Ecto neural progenitor cell (in vitro differentiated cells): ENCODE measurements around the gene KNDC1.

ENCODE experiments used
- DNase-seq: peaks from one replicate; pipeline ENCODE4 v3.0.0-alpha.2; 2018; ENCODE audit warnings: low spot score

The KNDC1 gene

DNA sequence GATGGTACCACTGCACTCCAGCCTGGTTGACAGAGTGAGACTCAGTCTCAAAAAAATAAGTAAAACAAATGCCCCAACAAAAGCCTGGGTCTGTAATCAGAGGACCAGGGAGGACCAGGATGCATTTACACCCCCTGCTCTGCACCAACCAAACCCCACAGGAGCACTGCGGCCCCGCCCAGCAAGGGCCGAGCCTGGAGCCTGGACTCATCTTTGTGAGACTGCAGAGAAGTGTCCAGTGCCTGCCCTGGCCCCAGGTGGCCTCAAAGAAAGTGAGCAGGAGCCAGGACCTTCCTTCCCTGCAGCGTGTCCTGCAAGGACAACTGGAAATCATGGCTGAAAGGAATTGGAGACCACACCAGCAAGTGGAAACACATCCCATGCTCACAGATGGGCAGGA lies 31.6 kb downstream of the KNDC1 start:
- no peak for DNase-seq

DNA sequence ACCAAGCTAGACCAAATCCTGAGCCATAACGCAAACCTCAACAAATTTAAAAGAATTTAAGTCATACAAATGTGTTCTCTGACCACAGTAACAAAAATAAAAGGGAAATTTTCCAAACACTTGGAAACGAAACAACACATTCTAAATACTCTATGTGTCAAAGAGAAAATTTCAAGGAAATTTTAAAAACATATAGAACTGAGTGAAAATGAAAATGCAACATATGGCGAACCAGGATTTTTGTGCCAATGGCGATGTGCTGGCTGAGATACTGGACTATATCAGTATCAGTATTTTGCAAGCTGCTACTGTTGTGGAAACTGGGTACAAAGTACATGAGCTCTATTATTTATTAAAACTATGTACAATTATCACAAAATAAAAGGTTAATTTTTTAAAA lies 34.1 kb downstream of the KNDC1 start:
- DNase-seq = no peak

DNA sequence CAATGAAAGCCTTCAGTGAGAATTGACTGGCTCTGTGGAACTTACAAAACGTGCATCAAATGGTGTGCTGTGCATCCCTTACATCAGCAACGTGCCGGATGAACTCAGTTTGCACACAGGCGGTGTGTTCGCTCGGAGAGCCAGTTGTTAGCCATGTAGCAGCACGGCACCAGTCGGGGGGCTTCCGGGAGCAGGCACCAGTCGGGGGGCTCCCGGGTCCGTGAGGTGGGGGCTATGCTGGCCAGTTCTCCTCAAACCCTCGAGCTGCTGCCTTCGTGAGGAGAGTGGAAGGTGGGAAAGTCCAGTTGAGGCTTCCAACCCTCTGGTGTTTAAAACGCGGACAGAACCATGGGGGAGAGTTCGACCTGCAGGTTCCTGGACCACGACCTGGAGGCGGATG lies 35.1 kb downstream of the KNDC1 start:
- DNase-seq = no peak

DNA sequence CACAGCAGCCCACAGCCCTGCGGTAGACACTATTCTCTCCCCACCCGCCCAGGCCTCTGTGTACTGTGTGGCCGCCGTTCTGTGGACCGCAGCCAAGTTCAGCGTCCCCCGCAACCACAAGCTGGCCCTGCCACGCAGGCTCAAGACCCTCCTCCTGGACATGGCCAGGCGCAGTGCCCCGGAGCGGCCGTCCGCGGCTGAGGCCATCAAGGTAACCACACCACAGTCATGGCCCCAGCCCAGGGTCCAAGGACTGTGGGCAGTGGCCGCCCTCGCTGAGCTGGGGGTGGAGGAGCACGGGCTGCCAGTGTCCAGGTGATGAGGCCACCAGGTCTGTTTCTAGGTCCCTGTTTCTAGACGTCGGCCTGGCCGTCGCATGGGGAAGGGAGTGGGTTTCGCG lies 35.6 kb downstream of the KNDC1 start:
- DNase-seq = no peak

DNA sequence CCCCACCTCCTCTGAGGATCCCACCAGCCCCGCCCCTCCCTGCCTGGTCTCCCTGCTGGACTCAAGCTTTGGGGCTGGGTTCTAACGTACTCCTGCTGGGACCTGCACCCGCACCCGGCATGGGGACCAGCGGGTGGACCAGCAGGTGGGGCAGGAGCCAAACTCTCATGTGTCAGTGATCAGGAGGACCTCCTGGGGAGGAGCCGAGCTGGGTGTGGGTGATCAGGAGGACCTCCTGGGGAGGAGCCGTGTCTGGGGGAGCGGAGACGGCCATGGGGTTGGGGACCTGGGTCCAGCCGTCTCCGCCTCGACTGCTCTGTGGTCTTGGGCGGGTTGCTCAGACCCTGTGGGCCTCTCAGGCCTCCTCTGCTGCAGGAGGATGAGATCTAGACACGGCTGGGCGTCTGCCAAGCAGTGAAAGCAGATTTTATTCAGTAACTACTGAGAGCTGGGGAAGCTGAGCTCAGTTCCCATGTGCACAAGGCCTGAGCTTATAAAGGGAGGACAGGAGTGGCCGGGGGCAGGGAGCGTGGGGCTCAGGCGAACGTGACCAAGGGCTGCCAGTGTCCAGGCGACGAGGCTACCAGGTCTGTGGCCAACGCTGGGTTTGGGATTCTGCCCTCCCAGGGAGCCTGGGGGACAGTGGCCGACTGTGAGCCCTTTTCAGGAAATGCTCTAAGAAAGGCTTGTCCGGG lies 36.3 kb downstream of the KNDC1 start:
- DNase-seq = no peak

DNA sequence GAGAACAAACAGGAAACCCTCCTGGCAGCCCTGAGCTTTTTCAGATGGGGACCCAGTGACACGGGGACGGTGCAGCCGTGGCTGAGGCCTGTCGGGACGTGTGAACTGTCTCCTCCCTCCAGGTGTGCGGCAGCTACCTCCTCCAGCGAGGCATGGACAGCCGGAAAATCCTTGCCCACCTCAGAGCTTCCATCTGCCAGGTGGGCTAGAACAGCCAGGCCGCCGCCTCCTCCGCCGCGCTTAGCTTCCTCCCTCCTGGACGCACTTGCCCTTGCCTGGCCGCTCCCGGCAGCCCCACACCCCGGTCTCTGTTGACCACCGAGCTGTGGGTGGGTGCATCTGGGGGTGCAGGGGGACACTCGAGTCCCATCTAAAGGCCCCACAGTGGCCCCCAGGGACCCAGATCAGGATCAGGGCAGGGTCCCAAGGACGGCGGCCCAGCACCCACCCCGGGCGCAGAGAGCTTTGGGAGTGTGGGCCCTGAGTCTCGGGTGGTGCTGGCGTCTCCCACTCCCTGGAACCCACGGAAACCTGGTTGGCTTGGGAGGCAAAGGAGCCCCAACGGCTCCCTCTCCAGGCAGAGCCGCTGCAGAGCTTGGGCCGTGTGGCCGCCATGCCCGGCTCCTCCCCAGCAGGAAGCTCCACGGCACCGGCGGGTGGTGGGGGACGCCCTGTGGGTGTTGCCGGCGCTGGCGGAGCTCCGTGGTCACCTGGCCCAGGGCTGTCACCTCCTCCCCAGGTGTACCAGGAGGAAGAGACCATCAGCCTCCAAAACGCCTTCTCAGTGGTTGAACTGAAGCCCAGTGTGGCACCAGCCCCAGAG lies 37.1 kb downstream of the KNDC1 start:
- no peak for DNase-seq

DNA sequence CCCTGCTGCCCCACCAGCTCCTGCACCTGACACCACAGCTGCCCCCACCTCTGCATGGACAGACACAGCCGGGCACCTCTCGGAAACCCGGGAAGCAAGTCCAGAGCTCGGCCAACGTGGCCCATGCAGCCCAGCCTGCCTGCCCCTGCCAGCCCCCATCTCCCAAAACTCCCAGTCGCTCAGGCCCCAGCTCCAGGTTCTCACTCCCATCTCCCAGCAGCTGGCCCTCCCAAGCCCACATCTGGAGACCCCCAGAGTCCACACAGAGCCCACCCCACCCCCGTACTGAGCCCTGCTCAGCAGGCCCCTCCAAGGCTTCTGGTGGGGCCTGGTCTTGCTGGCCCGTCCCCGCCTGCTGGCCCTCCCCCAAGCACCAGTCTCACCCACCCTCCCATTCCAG lies 37.8 kb downstream of the KNDC1 start:
- DNase-seq = no peak

DNA sequence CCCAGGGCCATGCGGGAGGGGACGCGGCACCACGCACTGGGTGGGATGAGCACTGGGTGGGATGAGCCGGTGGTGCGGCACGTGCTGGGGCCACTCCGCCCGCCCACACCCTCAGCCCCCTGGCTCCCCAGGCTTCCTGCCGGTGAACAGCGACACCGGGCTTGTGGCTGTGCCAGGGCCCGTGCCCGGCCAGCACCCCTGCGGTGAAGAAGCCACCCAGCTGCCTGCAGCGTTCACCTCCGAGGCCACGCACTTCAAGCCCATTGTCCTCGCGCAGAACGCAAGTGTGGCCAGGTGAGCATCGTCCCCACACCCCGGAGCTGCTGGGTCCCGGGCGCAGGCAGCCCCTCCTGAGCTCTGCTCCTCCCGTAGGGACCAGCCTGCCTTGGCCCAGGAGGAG lies 38.2 kb downstream of the KNDC1 start:
- DNase-seq = no peak

DNA sequence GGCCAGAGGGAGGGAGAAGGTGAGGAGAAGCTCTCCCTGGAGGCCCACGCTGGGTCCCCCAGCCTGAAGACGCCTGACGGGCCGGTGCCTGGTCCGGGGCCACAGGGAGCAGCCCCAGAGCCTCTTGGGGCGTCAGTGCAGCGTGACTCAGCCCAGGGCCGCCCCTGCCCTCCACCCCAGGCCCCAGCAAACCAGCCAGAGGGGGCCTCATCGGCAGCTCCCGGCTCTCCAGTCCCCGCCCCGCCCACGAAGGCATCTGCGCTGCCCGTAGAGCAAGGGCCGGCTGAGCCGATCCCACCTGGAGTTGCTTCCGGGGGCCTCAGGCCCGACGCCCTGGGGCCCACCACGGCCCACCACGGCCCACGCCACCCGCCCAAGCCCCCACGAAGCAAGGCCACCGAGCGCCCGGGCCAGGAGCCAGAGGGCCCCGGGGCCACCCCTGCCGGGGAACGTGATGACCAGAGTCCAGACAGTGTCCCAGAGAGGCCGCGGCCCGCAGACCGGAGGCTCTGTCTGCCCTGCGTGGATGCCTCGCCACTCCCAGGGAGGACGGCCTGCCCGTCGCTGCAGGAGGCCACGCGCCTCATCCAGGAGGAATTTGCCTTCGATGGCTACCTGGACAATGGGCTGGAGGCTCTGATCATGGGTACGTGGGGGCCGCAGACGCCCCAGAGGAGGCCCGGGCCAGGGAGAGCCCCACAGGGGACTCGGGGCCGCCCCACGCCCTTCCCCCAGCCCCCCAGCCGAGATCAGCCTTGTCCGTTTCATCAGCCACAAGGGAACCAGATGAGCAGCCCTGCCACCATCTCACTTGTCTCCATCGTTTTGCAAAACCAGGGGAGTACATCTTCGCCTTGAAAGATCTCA lies 38.8 kb downstream of the KNDC1 start:
- no peak for DNase-seq

DNA sequence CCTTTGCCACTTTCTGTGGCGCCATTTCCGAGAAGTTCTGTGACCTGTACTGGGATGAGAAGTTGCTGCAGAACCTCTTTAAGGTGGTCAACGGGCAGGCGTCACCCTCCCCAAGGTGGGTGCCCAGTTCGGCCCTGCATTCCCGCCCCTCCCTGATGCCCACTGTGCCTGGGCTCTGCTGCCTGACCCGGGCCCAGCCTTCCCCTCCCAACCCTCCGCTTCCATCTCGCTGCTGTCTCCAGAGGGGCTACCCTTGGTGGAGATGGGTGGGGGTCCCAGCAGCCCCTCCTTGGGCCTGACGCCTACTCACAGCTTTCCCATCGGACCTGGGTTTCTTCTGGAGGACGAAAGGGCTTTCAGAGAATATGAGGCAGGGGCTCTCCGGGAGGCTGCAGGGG lies 39.5 kb downstream of the KNDC1 start:
- DNase-seq = no peak

DNA sequence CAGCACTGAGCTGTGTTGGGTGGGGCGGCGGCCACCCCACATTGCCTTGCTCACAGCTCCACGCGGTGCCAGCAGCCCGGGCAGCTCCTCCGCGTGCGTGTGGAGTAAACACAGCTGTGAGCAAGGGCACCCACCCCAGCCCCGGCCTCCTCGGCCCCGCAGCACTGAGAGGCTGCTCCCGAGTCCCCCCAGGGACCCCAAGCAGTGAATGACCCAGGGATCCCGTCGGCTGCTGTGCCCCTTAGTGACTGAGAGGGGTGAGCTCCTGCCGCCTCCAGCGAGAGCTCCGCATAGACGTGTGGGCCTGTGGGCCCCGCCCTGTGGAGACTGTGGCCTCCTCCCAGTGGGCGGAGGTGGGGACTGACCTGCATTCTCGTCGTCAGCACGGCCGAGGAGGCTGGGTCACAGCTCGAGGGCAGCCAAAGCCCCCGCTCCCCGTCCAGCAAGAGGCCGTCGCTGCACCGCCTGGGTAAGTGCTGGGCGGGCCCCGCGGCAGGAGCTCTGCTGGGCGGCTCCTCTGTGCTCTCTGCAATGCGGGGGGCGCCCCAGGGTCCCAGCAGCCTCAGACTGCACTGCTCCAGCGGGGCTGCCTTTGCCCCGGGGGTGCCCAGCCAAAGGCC lies 40.1 kb downstream of the KNDC1 start:
- DNase-seq = no peak

DNA sequence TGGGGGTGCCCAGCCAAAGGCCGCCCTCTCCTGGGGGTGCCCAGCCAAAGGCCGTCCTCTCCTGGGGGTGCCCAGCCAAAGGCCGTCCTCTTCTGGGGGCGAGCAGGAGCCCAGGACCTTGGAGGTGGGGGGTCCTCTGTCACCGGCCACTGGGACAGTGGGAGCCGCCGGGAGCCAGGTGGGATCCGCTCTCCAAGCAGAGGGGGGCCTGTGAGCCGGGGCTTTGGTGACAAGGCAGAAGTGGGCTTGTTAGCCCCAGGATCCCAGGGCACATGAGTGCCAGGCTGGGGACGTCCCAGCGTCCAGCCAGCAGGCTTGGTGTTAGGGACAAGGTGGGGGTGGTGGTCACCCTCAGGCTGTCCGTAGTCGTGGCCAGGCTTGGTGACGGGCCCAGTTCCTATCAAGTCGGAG lies 40.6 kb downstream of the KNDC1 start:
- no peak for DNase-seq

DNA sequence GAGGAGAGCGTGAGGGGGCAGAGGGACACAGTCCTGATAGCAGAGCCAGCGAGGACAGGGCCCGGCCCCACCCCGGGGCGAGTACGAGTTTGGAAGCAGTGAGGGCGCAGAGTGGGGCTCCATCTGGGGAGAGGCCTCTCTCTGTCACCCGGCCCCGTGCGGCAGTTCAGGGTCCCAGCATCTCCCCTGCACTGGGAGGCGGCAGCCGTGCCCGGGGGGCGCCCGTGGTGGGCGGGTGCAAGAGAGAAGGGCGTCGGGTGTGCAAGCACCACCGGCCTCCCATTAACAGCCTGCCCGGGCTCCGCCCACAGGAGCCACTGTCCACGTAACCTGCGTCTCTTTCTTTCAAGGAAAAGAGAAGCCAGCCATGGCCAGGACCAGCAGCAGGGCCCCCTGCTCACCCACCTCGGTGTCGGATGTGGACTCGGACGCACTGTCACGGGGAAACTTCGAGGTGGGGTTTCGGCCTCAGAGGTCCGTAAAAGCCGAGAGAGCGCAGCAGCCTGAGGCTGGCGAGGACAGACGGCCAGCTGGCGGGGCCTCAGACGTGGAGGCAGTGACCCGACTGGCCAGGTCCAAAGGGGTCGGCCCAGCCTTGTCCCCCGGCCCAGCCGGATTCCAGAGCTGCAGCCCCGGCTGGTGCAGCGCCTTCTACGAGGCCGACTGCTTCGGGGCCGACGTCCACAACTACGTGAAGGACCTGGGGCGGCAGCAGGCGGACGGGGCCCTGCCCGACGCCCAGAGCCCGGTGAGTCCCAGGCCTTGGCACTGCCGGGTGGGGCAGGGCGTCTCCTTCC lies 41.3 kb downstream of the KNDC1 start:
- DNase-seq = no peak

DNA sequence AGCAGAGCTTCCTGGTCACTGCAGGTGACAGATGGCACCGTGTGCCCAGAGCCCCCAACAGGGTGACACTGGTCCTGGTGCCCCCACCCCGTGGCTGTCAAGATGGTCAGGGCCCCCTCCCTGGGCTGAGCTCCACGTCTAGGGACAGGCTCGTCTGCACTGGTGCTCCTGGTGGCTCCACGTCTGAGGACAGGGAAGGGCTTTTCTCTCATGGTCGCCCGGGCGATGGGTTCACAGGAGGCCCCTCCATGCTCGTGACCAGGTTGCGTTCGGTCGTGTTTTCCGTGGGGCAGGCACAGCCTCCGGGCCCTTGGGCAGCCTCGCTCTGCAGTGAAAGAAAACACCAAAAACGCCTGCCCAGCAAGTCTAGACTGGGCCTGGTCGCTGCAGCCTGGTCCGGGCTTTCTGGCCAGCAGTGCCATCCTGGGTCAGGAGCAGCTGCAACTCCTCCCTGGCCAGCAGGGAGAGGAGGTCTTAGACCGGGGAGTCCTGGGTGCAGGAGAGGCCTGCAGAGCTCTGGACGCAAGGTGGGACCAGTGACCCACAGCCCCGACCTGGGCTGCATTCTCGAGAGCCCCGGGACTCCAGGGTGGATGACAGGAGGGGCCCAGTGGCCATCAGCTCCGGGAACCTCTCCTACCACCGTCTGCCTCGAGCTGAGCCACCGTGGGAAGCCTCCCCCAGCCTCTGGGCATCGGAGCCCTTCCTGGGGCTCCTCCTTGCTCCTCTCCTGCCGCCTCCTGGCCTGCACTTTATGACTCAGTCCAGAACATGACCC lies 42.1 kb downstream of the KNDC1 start:
- no peak for DNase-seq

DNA sequence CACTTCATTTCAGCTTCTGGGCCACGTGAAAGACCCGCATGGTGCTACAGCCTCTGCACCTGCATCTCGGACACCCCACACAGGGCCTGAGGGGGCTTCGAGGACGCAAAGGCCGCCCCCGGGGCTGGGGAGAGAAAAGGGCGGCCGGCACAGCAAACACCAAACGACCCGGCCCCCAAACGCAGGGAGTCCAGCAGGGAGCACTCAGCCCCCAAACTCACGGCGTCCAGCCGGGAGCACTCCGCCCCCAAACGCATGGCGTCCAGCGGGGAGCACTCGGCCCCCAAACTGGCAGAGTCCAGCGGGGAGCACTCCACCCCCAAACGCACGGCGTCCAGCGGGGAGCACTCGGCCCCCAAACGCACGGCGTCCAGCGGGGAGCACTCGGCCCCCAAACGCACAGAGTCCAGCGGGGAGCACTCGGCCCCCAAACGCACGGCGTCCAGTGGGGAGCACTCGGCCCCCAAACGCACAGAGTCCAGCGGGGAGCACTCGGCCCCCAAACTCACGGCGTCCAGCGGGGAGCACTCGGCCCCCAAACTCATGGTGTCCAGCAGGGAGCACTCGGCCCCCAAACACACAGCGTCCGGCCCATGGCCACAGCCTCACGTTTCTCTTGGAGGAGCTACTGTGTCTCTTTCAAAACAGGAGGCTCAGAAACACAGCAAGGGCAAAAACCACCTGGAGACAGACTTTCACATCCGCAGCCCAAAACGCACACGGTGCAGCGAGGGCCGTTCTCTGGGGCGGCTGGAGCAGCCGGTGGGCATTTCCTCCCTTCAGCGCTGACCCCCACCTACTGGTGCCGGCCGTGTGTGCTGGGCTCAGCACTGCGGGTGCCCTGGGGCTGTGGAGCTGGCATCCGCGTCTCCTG lies 43.0 kb downstream of the KNDC1 start:
- DNase-seq = no peak

DNA sequence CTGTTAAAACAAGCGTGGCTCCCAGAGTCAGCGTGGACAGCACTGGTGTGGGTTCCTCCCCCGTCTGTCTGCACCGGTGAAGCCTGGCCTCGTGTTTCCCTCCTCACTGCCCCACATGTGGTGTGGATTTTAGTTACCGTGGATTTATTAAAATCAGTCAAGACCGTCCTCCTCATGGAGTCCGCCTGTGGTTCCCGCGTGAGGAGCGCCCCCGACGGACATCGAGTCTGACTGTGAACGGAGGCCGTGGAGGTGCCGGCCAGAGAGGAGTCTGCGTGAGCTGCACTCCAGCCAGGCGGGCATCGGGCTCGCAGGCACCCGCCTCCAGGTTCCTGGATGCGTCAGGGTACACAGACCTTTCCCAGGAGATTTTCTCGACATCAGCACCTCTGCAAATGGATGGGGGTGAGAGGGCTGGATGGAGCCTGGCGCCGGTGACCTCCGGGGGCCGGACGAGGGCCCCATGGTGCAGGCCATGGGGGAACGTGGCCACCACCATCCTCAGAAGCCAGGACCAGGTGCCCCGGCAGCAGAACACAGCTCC lies 43.7 kb downstream of the KNDC1 start:
- DNase-seq = no peak

DNA sequence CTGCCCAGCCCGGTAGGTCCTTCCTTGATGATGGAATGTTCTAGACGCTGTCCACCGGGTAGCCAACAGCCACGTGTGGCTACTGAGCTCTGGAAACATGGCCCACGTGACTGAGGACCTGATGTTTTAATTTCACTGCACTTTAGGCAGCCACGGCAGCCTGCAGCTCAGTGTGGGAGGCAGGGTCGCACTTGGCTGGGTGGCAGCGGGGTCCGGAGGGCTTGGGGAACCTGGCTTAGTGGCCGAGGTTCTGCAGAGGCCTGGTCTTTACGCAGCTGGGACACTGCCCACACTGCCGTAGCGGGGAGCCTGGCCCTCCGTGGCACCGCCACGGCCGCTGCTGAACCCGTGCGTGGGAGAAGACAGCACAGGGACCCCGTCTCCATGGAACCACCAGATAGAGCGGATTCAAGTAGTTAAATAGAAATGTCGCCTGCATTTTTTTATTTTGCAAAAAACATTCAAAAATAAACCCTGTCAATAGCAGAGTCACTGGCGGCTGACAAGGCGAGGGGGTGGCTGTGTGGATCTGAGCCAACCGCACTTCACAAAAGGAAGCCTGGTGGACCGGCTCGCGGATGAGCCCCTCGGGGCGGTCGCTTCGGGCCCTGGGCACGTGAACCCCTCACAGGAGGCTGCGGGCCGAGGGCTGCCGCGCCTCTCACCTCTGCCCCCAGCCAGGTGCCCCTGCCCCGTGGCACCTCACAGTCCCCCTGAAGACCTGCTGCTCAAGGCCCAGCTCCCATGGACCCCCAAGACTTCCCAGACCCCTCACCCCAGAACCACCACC lies 44.4 kb downstream of the KNDC1 start:
- no peak for DNase-seq

DNA sequence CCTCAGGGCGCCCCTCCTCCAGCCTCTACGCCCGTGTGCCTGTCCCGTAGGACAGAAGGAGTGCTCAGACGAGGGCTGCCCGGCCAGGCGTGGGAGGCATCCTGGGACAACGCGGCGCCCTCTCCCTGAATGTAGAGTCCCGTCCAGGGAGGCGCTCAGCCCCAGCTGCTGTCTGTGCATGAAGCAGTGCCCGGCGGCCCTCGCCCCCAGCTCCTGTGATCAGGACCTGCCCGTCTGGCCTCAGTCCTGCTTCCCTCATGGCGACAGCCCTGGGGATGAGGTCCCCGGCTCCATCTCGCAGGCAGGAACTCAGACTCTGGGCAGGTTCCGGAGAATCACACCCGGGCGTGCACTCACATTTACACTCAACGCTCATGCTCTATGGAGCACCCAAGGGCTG lies 45.1 kb downstream of the KNDC1 start:
- DNase-seq = no peak
